ENCODE measurements around the gene SLC35D1.

SLC35D1 gene

GRCh38 chr1:67044631-67045270 lies 9.2 kb downstream of the SLC35D1 start:
- no peak for DNase-seq (ENCODE audit: low read depth in 2 of 2, low spot score in 1 of 2)

GRCh38 chr1:67043366-67043765 lies 10.6 kb downstream of the SLC35D1 start:
- DNase-seq (ENCODE audit: low read depth in 2 of 2, low spot score in 1 of 2), result no peak

- DNase-seq (ENCODE audit: low read depth in 2 of 2, low spot score in 1 of 2), result no peak
These were observed 12.0 kb downstream of the SLC35D1 start for GRCh38 chr1:67041841-67042503.

GRCh38 chr1:67040405-67040804 lies 13.5 kb downstream of the SLC35D1 start:
- no peak for DNase-seq (ENCODE audit: low read depth in 2 of 2, low spot score in 1 of 2)

DNA sequence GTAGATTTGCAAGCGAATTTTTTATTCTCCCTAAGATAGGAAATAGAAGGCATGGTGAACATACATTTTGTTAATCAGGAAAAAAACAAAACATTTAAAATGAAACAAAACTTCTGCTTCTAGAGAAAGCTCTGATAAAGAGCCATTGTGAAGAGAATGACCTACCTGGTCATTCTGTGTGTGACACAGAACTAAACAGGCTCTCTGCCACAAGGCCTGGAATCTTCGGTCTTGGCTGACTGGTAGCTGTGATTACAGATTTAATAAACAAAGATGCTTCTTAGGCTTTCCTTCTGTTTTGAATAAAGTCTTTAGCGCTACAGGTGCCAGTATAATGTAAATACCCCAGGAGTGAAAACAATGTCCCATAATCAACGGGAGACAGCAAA lies 22.1 kb downstream of the SLC35D1 start:
- DNase-seq (ENCODE audit: low read depth in 2 of 2, low spot score in 1 of 2), result no peak

DNA sequence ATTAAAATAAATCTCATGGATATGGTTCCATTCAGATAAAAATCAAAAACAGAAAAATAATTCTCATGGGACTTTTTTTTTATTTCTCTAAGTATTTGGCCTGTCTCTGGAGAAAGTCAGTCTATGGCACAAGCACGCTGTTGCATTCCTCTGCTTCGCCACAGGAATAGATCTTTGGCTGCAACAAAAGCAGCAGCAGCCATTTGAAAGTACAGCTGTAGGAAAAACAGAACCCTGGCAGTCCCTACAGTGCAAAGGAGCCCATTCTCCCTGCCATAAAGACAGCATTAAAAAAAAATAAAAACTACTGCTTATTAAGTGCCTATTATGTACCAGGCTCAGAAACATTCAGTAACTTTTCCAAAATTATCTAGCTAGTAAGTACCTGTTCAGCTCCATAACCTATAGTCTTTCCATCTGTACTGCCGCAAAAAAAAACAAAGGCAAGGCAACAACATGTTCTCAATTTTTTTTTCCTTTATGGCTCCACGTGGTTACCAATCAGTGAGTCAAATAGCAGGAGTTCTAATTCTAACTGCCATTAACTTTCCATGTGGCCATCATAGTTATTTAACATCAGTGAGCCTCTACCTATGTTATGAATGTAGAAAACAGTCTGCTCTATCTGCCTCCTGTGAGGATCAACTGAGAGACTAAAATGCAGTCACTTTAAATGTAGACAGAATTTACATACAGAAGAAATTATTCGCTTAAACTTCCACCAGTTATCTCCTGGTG lies 22.7 kb downstream of the SLC35D1 start:
- no peak for DNase-seq (ENCODE audit: low read depth in 2 of 2, low spot score in 1 of 2)

- no peak for DNase-seq (ENCODE audit: low read depth in 2 of 2, low spot score in 1 of 2)
These were observed 24.5 kb downstream of the SLC35D1 start for GRCh38 chr1:67029472-67029871.

- DNase-seq (ENCODE audit: low read depth in 2 of 2, low spot score in 1 of 2), result no peak
These were observed 33.2 kb downstream of the SLC35D1 start for GRCh38 chr1:67020765-67021164.

GRCh38 chr1:67020304-67020703 lies 33.6 kb downstream of the SLC35D1 start:
- no peak for DNase-seq (ENCODE audit: low read depth in 2 of 2, low spot score in 1 of 2)

GRCh38 chr1:67019600-67020136 lies 34.3 kb downstream of the SLC35D1 start:
- DNase-seq (ENCODE audit: low read depth in 2 of 2, low spot score in 1 of 2), result no peak

DNA sequence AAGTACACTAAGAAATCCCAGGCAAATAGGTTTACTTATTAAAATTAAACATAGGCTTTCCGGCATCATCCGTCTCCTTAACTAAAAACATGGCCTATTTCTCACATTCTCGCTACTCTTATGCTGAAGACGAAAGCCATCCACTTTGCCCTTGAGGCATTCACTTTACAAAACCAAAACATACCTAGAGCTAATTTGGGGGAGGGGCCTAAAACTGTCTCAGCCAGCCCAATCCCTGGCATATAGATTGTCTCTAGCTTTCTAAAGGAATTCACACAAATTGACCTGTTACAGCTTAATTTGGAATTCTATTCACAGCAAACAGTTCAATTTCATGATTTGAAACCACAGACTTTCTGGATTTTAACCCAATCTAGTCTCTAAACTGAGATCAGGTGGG lies 34.8 kb downstream of the SLC35D1 start:
- DNase-seq (ENCODE audit: low read depth in 2 of 2, low spot score in 1 of 2), result no peak

DNA sequence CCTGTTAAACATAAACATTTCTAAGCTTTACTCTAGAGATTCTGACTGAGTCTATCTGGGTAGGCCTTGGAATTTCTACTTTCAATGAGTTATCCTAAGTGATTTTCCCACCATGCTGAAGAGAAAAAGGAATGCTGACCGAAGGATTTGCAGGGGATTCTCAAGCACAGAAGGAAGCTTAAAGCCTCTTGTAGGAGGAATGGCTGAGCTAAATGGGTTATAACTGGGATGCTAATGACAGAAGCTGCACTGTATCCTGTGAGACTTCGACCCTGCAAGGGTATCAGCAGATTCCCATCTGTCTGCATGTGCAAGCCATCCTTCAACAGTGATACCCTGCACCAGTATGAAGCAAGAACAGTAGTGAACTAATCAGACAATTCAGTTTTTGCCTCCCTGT lies 35.4 kb downstream of the SLC35D1 start:
- DNase-seq (ENCODE audit: low read depth in 2 of 2, low spot score in 1 of 2), result no peak

GRCh38 chr1:67013573-67013972 lies 40.4 kb downstream of the SLC35D1 start:
- DNase-seq (ENCODE audit: low read depth in 2 of 2, low spot score in 1 of 2), result no peak

GRCh38 chr1:67009792-67010191 lies 44.2 kb downstream of the SLC35D1 start:
- no peak for DNase-seq (ENCODE audit: low read depth in 2 of 2, low spot score in 1 of 2)

DNA sequence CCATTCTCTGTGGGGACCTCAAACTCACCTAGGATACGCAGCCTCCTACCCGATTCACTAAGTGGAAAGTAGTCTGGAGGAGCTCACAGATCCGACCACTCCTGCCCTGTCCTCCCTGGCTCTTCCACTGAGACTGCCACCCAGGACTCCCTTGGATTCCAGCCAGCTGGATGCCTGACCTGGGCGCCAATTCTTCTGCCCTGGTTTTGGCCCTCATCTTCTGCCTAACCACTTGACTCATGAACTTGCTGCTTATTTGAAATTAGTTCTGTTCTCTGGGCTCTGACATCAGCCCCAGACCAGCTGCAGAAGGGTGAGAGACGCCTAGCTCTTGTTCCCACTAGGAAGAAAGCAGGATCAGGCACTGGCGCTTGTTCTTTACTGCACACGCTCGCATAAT lies 48.9 kb downstream of the SLC35D1 start:
- DNase-seq (ENCODE audit: low read depth in 2 of 2, low spot score in 1 of 2), result no peak

- no peak for DNase-seq (ENCODE audit: low read depth in 2 of 2, low spot score in 1 of 2)
These were observed 49.8 kb downstream of the SLC35D1 start for GRCh38 chr1:67004176-67004575.

DNA sequence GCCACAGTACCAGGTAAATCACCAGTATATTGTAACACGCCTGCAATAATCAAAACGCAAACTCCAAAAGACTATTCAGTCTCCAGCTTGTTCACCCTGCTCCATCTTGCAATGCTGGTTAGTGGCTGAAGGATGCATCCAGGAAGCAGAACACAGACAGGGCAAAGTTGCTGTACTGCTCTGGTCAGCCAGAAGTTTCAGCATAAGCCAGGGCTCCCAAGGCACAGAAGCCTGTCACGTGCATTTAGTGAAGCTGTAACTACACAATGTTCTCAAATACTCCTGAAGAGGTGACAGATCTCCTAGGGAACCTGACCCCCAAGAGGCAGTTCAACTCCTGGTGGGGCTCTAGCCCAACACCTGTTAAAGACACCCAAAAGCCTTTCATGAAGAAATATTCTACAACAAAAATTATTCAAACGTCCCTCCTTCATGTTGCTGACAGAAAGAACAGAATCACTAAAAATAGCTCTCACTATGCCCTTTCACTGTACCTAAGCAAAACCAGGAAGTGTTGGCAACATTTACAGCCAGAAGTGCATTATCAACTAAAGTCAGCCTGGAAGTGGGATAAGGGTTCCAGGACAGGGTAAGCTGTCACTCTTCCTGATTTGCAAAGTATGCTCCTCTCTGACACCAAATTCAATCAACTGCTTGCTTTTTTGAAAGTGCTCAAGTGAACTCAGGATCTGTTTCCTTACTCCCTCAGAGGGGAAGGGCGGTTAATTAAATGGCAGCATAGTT lies 52.1 kb downstream of the SLC35D1 start:
- DNase-seq (ENCODE audit: low read depth in 2 of 2, low spot score in 1 of 2), result no peak

DNA sequence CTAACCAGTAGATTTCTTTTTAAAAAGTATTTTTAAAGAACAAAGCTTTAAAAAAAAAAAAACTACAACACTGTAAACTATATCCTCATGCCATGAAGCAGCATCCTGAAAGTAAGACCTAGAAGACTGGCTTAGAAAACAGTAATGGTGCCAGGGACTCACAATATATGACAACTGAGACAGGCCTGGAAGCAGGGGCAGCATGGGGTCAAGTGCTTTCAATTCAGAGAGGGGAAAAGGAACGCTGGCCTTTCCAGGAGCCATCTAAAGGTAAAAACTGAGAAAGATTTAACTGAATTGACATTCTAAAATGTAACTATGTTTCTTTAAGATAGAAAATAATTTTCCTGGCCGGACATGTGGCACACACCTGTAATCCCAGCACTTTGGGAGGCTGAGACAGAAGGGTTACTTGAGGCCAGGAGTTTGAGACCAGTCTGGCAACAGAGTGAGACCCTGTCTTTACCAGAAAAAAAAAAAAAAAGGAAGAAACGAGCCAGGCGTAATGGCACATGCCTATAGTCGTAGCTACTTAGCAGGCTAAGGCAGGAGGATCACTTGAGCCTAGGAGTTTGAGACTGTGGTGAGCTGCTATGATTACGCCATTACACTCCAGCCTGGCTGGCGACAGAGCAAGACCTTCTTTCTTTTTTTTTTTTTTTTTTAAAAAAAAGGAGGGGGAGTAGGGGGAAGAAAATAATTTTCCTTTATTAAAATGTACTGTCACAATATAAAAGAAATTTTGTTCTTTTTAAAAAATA lies 54.1 kb downstream of the SLC35D1 start:
- DNase-seq (ENCODE audit: low read depth in 2 of 2, low spot score in 1 of 2), result no peak

GRCh38 chr1:66998972-66999371 lies 55.0 kb downstream of the SLC35D1 start:
- no peak for DNase-seq (ENCODE audit: low read depth in 2 of 2, low spot score in 1 of 2)

DNA sequence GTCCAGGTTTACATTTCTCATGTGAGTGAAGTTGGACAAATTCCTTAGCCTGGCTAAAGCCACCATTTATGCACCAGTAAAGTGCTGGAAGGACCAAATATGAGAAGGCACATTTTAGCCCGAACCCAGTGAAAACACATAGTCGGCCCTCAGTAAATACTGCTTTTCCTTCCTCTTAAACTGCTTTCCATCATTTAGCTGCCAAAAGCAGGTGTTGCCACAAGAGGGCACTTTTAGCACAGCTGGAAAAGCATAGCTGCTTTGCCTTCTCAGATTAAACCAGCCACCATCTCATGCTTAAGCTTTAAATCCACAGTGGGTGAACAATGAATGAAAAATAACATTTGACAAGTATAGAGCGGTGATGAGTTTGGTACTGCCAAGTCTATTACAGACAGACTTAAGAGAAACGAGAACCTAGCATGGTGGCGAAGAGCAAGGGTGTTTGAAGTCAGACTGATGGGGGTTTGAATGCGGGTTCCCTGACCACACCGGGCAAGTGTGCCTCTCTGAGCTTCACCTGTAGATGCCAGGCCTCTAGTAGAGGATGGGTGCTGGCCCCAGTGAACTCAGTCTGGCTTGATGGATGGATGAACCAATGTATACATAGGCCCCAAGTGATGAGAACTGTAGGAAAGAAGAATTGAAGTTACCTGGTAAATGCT lies 57.8 kb downstream of the SLC35D1 start:
- DNase-seq (ENCODE audit: low read depth in 2 of 2, low spot score in 1 of 2), result peak in 1 of 2 donors; percentile 41

Data from stimulated activated CD8-positive, alpha-beta memory T cell treated with anti-CD3 and anti-CD28 coated beads, Interleukin-4, amount 100 ng/mL, for 1 hour (primary cell).